Coronary artery (tissue), 2 donors: ENCODE data around the gene PICALM.

Experiments used
- DNase-seq: peaks from one replicate; pipeline ENCODE4 v3.0.0-alpha.2; 2017; ENCODE audit warnings: low spot score
- H3K27ac ChIP-seq, 2 donors: fragments of 200-600 bp; sonication (generic); one replicate each; pipeline ENCODE4 v1.5.1; 2016 to 2019
- H3K4me3 ChIP-seq: fragments of 200-600 bp; sonication (generic); 2 replicates; pipeline ENCODE4 v1.5.1; 2016; ENCODE audit warnings: mild to moderate bottlenecking, moderate library complexity
- TF ChIP-seq, protein P1 (sequence below): fragments of 200-600 bp; sonication (generic); IDR thresholded peaks from one replicate; pipeline ENCODE4 v1.5.1; 2019; ENCODE audit warnings: antibody characterized with exemption

Gene PICALM

DNA sequence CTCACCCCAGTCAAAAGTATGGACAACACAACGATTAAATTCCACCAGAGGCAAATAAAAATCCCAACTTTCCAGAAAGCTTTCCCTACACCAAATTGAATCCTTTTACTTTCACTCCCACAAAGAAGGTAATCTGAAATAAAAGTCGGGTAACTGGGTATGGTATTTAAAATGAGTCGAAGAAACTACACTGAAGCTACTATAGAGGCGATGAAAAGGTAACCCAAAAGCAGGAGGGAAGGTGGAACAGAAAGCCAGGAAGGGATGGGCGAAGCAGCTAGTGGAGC lies 1.1 kb downstream of the PICALM start:
- DNase-seq, result no peak
- TF ChIP-seq, protein P1, sequence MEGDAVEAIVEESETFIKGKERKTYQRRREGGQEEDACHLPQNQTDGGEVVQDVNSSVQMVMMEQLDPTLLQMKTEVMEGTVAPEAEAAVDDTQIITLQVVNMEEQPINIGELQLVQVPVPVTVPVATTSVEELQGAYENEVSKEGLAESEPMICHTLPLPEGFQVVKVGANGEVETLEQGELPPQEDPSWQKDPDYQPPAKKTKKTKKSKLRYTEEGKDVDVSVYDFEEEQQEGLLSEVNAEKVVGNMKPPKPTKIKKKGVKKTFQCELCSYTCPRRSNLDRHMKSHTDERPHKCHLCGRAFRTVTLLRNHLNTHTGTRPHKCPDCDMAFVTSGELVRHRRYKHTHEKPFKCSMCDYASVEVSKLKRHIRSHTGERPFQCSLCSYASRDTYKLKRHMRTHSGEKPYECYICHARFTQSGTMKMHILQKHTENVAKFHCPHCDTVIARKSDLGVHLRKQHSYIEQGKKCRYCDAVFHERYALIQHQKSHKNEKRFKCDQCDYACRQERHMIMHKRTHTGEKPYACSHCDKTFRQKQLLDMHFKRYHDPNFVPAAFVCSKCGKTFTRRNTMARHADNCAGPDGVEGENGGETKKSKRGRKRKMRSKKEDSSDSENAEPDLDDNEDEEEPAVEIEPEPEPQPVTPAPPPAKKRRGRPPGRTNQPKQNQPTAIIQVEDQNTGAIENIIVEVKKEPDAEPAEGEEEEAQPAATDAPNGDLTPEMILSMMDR, result no peak
- Histone ChIP-seq H3K4me3 (peak overlapping the region; percentile 98), H3K27ac (peak overlapping the region; percentile 97 to 99)

DNA sequence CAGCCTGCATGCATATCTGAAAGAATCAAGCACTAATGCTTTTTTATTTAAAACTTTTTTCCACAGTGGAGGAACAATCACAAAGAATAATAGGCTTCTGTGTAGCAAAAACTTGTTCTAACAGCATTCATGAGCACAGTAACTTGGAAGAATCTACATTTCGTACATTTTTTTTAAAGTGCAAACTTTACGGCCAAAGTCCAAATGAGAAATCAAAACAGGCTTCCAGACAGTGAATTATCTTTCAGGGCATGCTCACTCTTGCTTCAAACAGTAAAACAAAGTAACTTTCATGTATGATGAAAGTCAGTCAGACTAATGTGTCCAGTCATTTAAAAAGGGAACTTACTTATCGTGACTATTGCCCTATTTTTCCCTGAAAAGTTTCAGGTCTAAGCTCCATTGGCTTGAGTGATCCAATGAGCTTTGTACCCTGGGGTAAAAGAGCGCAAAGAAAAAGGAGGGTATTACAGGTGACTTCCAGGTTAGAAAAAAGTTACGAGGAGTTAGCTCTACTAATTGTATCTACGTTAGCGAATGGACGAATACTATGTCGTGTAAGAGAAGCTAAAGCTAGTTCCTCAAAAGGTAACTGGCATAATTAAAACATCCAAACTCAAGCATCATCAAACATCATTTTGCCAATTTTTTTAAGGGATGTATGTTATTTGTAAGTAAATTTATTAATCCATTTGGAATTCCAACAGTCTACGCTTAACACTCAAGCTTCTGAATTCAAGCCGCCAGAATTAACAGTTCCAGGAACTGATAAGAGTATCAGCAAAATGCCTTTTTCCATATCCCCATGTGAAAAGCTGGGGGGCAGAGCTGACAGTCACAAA lies 1.7 kb downstream of the PICALM start:
- H3K27ac ChIP-seq, result peak overlapping the region; percentile 97 to 99
- peak overlapping the region; percentile 98 for H3K4me3 ChIP-seq
- no peak for DNase-seq
- TF ChIP-seq, protein P1, result no peak

DNA sequence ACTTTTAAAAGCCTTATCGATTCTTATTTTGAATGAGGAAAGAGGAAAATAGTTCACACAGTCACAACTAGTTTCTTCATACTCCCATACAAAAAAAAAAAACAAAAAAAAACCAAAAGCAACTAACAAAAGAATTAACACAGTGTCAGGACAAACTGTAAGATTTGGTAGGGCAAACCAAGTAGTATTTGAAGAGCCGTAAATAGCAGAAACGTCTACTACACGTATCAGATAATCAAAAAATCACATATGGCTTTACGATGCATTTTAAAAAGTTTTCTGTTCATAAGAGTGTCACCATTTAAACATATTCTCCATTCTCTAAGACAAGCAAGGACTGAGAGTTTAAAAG lies 2.3 kb downstream of the PICALM start:
- H3K4me3 ChIP-seq, result peak overlapping the region; percentile 98
- no peak for DNase-seq
- H3K27ac ChIP-seq, result peak overlapping the region; percentile 97 to 99
- TF ChIP-seq, protein P1, result no peak

DNA sequence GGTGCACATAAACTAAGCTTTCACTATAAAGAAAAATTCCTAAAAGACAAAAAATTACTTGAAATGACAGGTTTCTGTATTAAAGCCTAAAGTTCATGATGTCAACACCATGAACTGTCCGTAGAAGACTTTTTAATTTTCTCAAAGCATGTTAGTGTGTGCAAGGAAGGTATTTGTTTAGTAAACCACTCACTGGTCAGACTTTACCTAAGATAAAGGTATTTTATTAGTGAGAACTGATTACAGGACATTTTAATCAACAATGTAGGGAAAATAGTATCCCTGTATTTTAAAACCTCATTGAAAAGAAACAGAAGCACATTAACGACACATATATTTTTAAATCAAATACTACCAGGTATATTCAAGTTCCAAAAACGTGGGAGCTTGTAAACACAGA lies 2.9 kb downstream of the PICALM start:
- DNase-seq, result no peak
- peak overlapping the region; percentile 65 to 97 for H3K27ac ChIP-seq
- H3K4me3 ChIP-seq, result peak overlapping the region; percentile 98
- TF ChIP-seq, protein P1, result no peak

DNA sequence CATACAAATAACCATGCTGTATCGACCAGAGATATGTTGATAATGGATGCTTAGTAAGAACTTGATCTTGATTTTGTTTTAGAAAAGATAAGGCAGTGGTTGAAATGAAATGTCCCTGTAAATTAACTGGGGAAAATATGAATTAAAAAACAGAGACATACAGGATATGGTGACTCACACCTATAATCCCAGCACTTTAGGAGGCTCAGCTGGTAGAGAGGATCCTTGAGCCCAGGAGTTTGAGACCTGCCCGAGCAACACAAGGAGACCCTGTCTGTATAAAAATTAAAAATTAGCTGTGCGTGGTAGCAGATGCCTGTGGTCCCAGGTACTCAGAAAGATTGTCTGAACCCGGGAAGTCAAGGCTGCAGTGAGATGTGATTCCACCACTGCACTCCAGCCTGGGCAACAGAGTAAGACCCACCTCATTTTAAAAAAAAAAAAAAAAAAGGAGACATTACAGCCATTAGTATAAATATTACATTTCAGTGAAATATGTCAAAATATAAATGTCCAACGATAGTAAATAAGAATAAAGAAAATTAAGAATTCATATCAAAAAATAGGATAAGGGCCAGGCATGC lies 4.6 kb downstream of the PICALM start:
- peak overlapping the region; percentile 56 to 97 for H3K27ac ChIP-seq
- no peak for DNase-seq
- peak overlapping the region; percentile 98 for H3K4me3 ChIP-seq
- TF ChIP-seq, protein P1, result no peak

DNA sequence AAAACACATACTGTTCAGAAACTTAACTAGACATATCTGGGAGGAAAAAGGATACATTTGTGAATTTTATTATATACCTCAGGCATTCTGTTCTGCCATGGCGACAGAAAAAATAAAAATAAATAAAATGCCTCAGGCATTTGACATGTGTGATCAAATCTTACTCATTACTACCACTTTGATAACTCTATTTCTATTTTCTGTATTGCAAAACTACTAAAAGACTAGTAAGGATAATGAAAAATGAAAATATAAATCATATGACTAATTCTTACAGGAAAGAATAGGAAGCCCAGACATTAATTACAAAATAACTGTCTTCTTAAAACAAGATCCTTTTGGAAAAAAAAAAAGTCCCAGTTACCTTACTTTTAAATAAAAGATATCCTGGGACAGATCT lies 5.3 kb downstream of the PICALM start:
- no peak for DNase-seq
- TF ChIP-seq, protein P1, result no peak
- Histone ChIP-seq H3K4me3 (peak overlapping the region; percentile 98), H3K27ac (peak overlapping the region; percentile 56 to 97)

DNA sequence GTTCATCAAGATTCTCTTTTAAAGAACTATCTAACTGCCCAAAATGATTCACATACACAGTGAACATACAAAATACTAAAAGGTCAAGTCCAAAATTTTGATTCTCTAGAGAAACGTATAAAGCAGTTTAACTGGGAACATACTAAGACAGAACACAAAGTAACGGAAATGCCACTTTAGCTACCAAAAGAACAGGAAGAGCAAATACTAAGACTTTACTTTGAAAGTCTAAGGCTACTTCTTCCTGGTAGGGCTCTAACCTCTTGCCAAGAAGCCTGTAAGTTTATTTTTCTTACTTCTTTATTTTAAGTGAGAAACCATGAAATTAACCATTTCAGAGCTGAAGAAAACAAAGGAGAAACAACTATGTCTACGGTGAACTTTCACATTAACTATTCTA lies 6.2 kb downstream of the PICALM start:
- Histone ChIP-seq H3K27ac (peak overlapping the region; percentile 2 to 59), H3K4me3 (peak overlapping the region; percentile 98)
- TF ChIP-seq, protein P1, result no peak
- no peak for DNase-seq
